Neutrophil (primary cell): ENCODE data around the gene TRPV5.
"Not testable (repeated sequence)": the region's sequence is repeated elsewhere in the genome, so short reads cannot be mapped to it uniquely, and the experiment has no call there.

ENCODE experiments used
- H3K27ac ChIP-seq: fragments of 200-600 bp; sonication (generic); 2 replicates; pipeline ENCODE4 v1.5.1; 2016; ENCODE audit warnings: mild to moderate bottlenecking, moderate library complexity
- H3K27me3 ChIP-seq: fragments of 200-600 bp; sonication (generic); 2 replicates; pipeline ENCODE4 v1.6.0; 2016; ENCODE audit warnings: mild to moderate bottlenecking
- H3K36me3 ChIP-seq: fragments of 200-600 bp; sonication (generic); 2 replicates; pipeline ENCODE4 v1.5.1; 2017
- H3K4me1 ChIP-seq, 2 experiments: fragments of 200-600 bp in 1 of 2; sonication (generic) in 1 of 2; 1 replicate in 1 of 2; 2 replicates in 1 of 2; pipeline versions ENCODE4 v1.5.1 to v1.6.1; 2013 to 2016; ENCODE audit warnings: low read depth in 1 of 2, low read length in 1 of 2, mild to moderate bottlenecking in 1 of 2, moderate library complexity in 1 of 2; ENCODE audit not compliant: control insufficient read depth in 1 of 2, insufficient read depth in 1 of 2
- H3K4me3 ChIP-seq, 2 experiments: fragments of 200-600 bp in 1 of 2; sonication (generic) in 1 of 2; 1 replicate in 1 of 2; 2 replicates in 1 of 2; pipeline ENCODE4 v1.5.1; 2013 to 2016; ENCODE audit warnings: low read depth in 1 of 2, low read length in 1 of 2, mild to moderate bottlenecking in 1 of 2, moderate library complexity in 1 of 2
- H3K9me3 ChIP-seq: fragments of 200-600 bp; sonication (generic); 2 replicates; pipeline ENCODE4 v1.5.1; 2016
- CTCF ChIP-seq: fragments of 200-600 bp; sonication (generic); IDR thresholded peaks from 2 replicates; pipeline ENCODE4 v1.5.1; 2016; ENCODE audit warnings: antibody characterized with exemption

The TRPV5 gene

GRCh38 chr7:142933624-142934023 lies at the start of gene TRPV5:
Gene TRPV5, minus strand, starts transcription at chr7:142933746. Its CDS starts 287 bp downstream, at chr7:142933459.
- Histone ChIP-seq H3K9me3 (no peaks in the 10 kb centered on the region), H3K4me1 (peaks cover 6 to 10% of the 10 kb centered on the region in 2 experiments), H3K27ac (no peak within 1 kb of the TSS), H3K36me3 (no peaks in the 10 kb centered on the region), H3K27me3 (no peaks in the 10 kb centered on the region), H3K4me3 (no peak within 1 kb of the TSS)
- no peak for TF ChIP-seq CTCF

DNA sequence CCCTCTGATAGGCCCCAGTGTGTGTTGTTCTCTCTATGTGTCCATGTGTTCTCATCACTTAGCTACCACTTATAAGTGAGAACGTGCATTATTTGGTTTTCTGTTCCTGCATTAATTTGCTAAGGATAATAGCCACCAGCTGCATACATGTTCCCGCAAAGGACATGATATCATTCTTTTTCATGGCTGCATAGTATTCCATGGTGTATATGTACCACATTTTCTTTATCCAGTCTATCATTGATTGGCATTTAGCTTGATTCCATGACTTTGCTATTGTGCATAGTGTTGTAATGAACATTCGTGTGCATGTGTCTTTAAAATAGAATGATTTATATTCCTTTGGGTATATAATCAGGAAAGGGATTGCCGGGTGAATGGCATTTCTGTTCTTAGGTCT lies 44.9 kb upstream of the TRPV5 start:
- not testable (repeated sequence) for H3K36me3 ChIP-seq, H3K4me1 ChIP-seq, H3K9me3 ChIP-seq, H3K27ac ChIP-seq, H3K27me3 ChIP-seq, H3K4me3 ChIP-seq

- no peaks in the 10 kb centered on the region for H3K36me3 ChIP-seq
- H3K9me3 ChIP-seq = no peaks in the 10 kb centered on the region
- no peaks in the 10 kb centered on the region for H3K4me1 ChIP-seq
- H3K27me3 ChIP-seq = no peaks in the 10 kb centered on the region
- no peak for TF ChIP-seq CTCF
- H3K4me3 ChIP-seq = no peak overlapping the region
- no peak overlapping the region for H3K27ac ChIP-seq
Measured at GRCh38 chr7:142974626-142975025, 41.1 kb upstream of the TRPV5 start.

DNA sequence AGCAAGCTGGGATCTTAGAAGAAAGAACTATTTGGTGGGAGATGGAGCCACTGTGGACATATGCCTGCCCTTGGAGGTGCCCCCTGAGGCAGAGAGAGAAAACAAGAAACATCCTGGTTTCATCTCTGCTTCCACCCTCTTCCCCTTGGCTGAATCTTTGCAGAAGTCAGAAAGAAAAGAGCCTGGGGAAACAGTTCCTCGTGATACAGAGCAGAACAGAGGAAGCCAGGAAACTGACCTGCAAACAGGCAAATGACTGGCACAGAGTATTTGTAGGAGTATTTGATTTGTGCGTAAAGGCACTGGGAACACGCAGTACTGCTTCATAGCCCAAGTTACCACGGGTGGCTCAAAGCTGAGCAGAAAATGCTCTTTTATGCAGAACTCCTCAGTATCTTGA lies 35.6 kb upstream of the TRPV5 start:
- no peak for TF ChIP-seq CTCF
- Histone ChIP-seq H3K4me1 (no peaks in the 10 kb centered on the region), H3K27me3 (no peaks in the 10 kb centered on the region), H3K36me3 (no peaks in the 10 kb centered on the region), H3K9me3 (no peaks in the 10 kb centered on the region), H3K27ac (no peak overlapping the region), H3K4me3 (no peak overlapping the region)

GRCh38 chr7:142968229-142968628 lies 34.7 kb upstream of the TRPV5 start:
- no peaks in the 10 kb centered on the region for H3K27me3 ChIP-seq
- no peaks in the 10 kb centered on the region for H3K9me3 ChIP-seq
- H3K27ac ChIP-seq = no peak overlapping the region
- H3K4me1 ChIP-seq = no peaks in the 10 kb centered on the region
- H3K4me3 ChIP-seq = no peak overlapping the region
- H3K36me3 ChIP-seq = no peaks in the 10 kb centered on the region
- TF ChIP-seq CTCF = no peak

DNA sequence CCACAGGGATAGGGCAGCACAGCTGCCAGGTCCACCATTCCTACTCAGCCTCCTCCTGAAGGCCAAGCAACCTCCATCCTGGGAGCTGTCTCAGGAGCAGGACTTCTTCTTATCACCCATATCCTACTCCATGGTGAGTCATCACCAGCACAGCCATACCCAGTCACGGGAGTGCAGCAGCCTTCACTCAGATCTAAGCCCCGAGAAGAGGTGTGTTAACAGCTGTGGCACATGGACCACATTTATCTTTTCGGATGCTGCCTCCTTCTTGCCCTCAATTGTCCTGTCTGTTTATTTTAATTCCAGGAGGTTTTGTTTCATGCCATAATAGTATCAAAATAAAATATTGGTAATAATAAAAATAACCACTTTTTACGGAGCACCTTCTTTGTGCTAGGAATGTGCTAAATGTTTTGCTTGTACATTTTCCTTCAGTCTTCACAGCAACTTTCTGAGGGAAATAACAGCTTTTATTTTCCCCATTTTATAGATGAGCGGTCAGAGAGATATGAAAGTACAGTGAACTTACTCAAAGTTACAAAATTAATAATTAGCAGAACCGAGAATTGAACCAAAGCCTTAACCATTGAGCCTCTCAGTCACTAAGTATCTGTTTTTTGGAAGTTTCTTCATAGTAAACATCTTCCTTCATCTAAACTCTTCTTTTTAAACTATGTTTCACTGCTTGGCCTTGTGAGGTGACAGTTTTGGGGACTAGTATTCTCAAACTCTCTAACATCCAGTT lies 31.1 kb upstream of the TRPV5 start:
- Histone ChIP-seq H3K9me3 (no peaks in the 10 kb centered on the region), H3K4me1 (no peaks in the 10 kb centered on the region), H3K27me3 (peaks cover 1% of the 10 kb centered on the region), H3K4me3 (no peak overlapping the region), H3K36me3 (no peaks in the 10 kb centered on the region), H3K27ac (no peak overlapping the region)
- TF ChIP-seq CTCF = no peak
